Measurements from ENCODE around the gene TBX21. TPM values are rescaled to one million over a fixed set of nuclear protein-coding genes. Genes with fewer than 3 reads are reported as not detected.

The TBX21 gene
- total and polyA plus RNA-seq, 9 of the 15 experiments (the other 6 are each of a cell fraction or from before 2014, with no cell fraction given): 0.07 TPM; not detected in 8

DNA sequence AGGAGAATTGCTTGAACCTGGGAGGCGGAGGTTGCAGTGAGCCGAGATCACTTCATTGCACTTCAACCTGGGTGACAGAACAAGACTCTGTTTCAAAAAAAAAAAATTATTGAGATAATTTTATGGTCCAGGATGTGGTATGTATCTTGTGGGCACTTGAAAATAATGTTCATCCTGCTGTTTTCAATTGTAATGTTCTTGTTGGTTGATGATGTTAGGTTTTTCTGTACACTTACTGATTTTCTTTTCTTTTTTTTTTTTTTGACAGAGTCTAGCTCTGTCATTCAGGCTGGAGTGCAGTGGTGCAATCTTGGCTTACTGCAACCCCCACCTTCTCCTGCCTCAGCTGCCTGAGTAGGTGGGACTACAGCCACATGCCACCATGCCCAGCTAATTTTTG lies 29.7 kb downstream of the TBX21 start (continued):
- TF ChIP-seq, protein P1, sequence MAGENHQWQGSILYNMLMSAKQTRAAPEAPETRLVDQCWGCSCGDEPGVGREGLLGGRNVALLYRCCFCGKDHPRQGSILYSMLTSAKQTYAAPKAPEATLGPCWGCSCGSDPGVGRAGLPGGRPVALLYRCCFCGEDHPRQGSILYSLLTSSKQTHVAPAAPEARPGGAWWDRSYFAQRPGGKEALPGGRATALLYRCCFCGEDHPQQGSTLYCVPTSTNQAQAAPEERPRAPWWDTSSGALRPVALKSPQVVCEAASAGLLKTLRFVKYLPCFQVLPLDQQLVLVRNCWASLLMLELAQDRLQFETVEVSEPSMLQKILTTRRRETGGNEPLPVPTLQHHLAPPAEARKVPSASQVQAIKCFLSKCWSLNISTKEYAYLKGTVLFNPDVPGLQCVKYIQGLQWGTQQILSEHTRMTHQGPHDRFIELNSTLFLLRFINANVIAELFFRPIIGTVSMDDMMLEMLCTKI (IDR thresholded peaks at IDR 0.05; ENCODE audit: partially characterized antibody): no peak

DNA sequence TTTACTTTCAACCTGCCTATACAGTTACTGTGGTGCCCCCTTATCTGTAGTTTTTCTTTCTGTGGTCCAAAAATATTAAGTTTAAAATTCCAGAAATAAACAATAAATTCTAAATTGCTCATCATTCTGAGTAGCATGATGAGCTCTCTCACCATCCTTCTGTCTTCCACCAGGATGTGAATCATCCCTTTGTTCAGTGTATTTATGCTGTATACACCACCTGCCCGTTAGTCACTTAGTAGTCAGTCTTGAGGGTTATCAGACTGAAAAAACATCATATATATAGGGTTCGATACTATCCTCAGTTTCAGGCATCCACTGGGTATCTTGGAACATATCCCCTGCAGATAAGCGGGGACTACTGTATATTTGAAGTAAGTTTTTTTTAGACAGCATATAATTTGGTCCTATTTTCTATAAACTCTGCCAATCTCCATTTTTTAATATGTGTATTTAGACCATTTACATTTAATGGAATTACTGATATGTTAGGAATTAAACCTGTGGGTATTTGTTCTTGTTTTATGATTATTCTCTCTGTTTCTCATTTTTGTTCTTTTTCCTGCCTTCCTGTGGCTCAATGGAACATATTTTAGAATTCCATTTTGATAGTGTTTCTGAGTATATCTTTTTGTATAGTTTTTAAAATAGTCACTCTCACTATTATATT lies 31.0 kb downstream of the TBX21 start:
- Histone ChIP-seq H4K20me1 (replicated peaks; ENCODE audit: control insufficient read depth, insufficient read depth, low read length) (no peaks in the 10 kb centered on the region), H3K9me1 (ENCODE audit: control insufficient read depth, insufficient read depth, low read length) (no peaks in the 10 kb centered on the region), H3K4me1 (replicated peaks in 1 of 2; ENCODE audit: control insufficient read depth in 2 of 2, insufficient read depth in 2 of 2, low read length in 2 of 2) (no peaks in the 10 kb centered on the region), H3K9me3 (replicated peaks; ENCODE audit: control insufficient read depth, insufficient read depth, low read depth, low read length) (no peaks in the 10 kb centered on the region), H3K4me2 (ENCODE audit: insufficient read depth, low read length) (no peak overlapping the region), H3K4me3 (no peak overlapping the region), H3K36me3 (ENCODE audit: control insufficient read depth, insufficient read depth, low read length) (no peaks in the 10 kb centered on the region), H2AFZ (ENCODE audit: low read depth, low read length) (no peak overlapping the region), H3K79me2 (ENCODE audit: control insufficient read depth, insufficient read depth, low read length) (no peaks in the 10 kb centered on the region), H3K27me3 (ENCODE audit: control insufficient read depth in 2 of 2, insufficient read depth in 2 of 2, low read length in 2 of 2) (peaks cover 5 to 15% of the 10 kb centered on the region in 2 experiments; a peak in 3 of 5 replicates), H3K9ac (ENCODE audit: insufficient read depth in 1 of 2, low read depth in 2 of 2, low read length in 2 of 2) (no peak overlapping the region), H3K27ac (ENCODE audit: extremely low read depth, low read depth, low read length) (no peak overlapping the region)
- ChIA-PET CTCF (ENCODE audit: low intra/inter-chr PET ratio) (no interaction called here), POLR2A (no interaction called here)
- BruUV-seq (replicated peaks): no TSS peak
- WGBS (ENCODE audit: insufficient coverage, low coverage, missing lambda C conversion rate): 0% methylated on average over 3 of the region's 3 CpGs
- ATAC-seq (no peak), FAIRE-seq (no peak), DNase-seq (ENCODE audit: extremely low read depth in 1 of 4, low spot score in 3 of 4) (no peak)
- TF ChIP-seq, protein P2, sequence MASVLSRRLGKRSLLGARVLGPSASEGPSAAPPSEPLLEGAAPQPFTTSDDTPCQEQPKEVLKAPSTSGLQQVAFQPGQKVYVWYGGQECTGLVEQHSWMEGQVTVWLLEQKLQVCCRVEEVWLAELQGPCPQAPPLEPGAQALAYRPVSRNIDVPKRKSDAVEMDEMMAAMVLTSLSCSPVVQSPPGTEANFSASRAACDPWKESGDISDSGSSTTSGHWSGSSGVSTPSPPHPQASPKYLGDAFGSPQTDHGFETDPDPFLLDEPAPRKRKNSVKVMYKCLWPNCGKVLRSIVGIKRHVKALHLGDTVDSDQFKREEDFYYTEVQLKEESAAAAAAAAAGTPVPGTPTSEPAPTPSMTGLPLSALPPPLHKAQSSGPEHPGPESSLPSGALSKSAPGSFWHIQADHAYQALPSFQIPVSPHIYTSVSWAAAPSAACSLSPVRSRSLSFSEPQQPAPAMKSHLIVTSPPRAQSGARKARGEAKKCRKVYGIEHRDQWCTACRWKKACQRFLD (CRISPR knock-in tag; IDR thresholded peaks at IDR 0.05): no peak
- TF ChIP-seq, protein P3, sequence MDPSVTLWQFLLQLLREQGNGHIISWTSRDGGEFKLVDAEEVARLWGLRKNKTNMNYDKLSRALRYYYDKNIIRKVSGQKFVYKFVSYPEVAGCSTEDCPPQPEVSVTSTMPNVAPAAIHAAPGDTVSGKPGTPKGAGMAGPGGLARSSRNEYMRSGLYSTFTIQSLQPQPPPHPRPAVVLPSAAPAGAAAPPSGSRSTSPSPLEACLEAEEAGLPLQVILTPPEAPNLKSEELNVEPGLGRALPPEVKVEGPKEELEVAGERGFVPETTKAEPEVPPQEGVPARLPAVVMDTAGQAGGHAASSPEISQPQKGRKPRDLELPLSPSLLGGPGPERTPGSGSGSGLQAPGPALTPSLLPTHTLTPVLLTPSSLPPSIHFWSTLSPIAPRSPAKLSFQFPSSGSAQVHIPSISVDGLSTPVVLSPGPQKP (CRISPR knock-in tag; IDR thresholded peaks at IDR 0.05): no peak
- peak; percentile 92 for TF ChIP-seq ZNF507 (tag; conservative IDR thresholded peaks at IDR 0.05)
- TF ChIP-seq, protein P4, sequence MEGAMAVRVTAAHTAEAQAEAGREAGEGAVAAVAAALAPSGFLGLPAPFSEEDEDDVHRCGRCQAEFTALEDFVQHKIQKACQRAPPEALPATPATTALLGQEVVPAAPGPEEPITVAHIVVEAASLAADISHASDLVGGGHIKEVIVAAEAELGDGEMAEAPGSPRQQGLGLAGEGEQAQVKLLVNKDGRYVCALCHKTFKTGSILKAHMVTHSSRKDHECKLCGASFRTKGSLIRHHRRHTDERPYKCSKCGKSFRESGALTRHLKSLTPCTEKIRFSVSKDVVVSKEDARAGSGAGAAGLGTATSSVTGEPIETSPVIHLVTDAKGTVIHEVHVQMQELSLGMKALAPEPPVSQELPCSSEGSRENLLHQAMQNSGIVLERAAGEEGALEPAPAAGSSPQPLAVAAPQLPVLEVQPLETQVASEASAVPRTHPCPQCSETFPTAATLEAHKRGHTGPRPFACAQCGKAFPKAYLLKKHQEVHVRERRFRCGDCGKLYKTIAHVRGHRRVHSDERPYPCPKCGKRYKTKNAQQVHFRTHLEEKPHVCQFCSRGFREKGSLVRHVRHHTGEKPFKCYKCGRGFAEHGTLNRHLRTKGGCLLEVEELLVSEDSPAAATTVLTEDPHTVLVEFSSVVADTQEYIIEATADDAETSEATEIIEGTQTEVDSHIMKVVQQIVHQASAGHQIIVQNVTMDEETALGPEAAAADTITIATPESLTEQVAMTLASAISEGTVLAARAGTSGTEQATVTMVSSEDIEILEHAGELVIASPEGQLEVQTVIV (CRISPR knock-in tag; IDR thresholded peaks at IDR 0.05; ENCODE audit: borderline replicate concordance): no peak
- TF ChIP-seq, protein P5, sequence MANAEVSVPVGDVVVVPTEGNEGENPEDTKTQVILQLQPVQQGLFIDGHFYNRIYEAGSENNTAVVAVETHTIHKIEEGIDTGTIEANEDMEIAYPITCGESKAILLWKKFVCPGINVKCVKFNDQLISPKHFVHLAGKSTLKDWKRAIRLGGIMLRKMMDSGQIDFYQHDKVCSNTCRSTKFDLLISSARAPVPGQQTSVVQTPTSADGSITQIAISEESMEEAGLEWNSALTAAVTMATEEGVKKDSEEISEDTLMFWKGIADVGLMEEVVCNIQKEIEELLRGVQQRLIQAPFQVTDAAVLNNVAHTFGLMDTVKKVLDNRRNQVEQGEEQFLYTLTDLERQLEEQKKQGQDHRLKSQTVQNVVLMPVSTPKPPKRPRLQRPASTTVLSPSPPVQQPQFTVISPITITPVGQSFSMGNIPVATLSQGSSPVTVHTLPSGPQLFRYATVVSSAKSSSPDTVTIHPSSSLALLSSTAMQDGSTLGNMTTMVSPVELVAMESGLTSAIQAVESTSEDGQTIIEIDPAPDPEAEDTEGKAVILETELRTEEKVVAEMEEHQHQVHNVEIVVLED (CRISPR knock-in tag; IDR thresholded peaks at IDR 0.05): no peak
- in situ Hi-C loops (cut with MboI) (no loop called here), intact Hi-C loops (cut with micrococcal nuclease) (no loop called here)

Data from K562 (cell line).